Fibroblast of skin of back (primary cell): Measurements from ENCODE around the gene GSTCD.
"Not testable (repeated sequence)": the region's sequence is repeated elsewhere in the genome, so short reads cannot be mapped to it uniquely, and the experiment has no call there.

Experiments used
- DNase-seq: peaks from one replicate; pipeline ENCODE4 v3.0.0-alpha.2; 2013

Gene GSTCD

GRCh38 chr4:105715692-105716278, 7.2 kb downstream of the GSTCD start:
- DNase-seq: peak; percentile 46

GRCh38 chr4:105719204-105719603, 10.6 kb downstream of the GSTCD start:
- DNase-seq: no peak

GRCh38 chr4:105725623-105726022, 17.0 kb downstream of the GSTCD start:
- no peak for DNase-seq

GRCh38 chr4:105729895-105730294, 21.3 kb downstream of the GSTCD start:
- DNase-seq: not testable (repeated sequence)

GRCh38 chr4:105735217-105735616, 26.6 kb downstream of the GSTCD start:
- DNase-seq: not testable (repeated sequence)

- peak; percentile 67 for DNase-seq
Measured at GRCh38 chr4:105741548-105741947, 33.0 kb downstream of the GSTCD start.

- no peak for DNase-seq
Measured at GRCh38 chr4:105748222-105748621, 39.6 kb downstream of the GSTCD start.

GRCh38 chr4:105751718-105752299, 43.2 kb downstream of the GSTCD start:
- no peak for DNase-seq

GRCh38 chr4:105753361-105753760, 44.8 kb downstream of the GSTCD start:
- no peak for DNase-seq

GRCh38 chr4:105755375-105755774, 46.8 kb downstream of the GSTCD start:
- DNase-seq: no peak

GRCh38 chr4:105758958-105759357, 50.4 kb downstream of the GSTCD start:
- no peak for DNase-seq

- peak; percentile 93 for DNase-seq
Measured at GRCh38 chr4:105765690-105766407, 57.3 kb downstream of the GSTCD start.

- no peak for DNase-seq
Measured at GRCh38 chr4:105767579-105767978, 59.0 kb downstream of the GSTCD start.

- DNase-seq: not testable (repeated sequence)
Measured at GRCh38 chr4:105770524-105770923, 61.9 kb downstream of the GSTCD start.

GRCh38 chr4:105772065-105772464, 63.5 kb downstream of the GSTCD start:
- not testable (repeated sequence) for DNase-seq

GRCh38 chr4:105775760-105776415, 67.3 kb downstream of the GSTCD start:
- not testable (repeated sequence) for DNase-seq

- DNase-seq: no peak
Measured at GRCh38 chr4:105780176-105780575, 71.6 kb downstream of the GSTCD start.

- no peak for DNase-seq
Measured at GRCh38 chr4:105784761-105785160, 76.2 kb downstream of the GSTCD start.

GRCh38 chr4:105785792-105786191, 77.2 kb downstream of the GSTCD start:
- DNase-seq: no peak

GRCh38 chr4:105786748-105787147, 78.2 kb downstream of the GSTCD start:
- no peak for DNase-seq

- no peak for DNase-seq
Measured at GRCh38 chr4:105797225-105797624, 88.6 kb downstream of the GSTCD start.

GRCh38 chr4:105805501-105806120, 97.0 kb downstream of the GSTCD start:
- peak; percentile 6 for DNase-seq

GRCh38 chr4:105807496-105807895, 98.9 kb downstream of the GSTCD start:
- peak; percentile 23 for DNase-seq
